GM19035 (cell line): ENCODE measurements around the gene B3GNT2.
"Not testable (repeated sequence)": the region's sequence is repeated elsewhere in the genome, so short reads cannot be mapped to it uniquely, and the experiment has no call there.

Source experiments
- ATAC-seq: cut with Tn5 transposase; IDR thresholded peaks from one replicate; pipeline ENCODE4 v1.9.1; 2021; ENCODE audit not compliant: unreplicated experiment

Gene B3GNT2

DNA sequence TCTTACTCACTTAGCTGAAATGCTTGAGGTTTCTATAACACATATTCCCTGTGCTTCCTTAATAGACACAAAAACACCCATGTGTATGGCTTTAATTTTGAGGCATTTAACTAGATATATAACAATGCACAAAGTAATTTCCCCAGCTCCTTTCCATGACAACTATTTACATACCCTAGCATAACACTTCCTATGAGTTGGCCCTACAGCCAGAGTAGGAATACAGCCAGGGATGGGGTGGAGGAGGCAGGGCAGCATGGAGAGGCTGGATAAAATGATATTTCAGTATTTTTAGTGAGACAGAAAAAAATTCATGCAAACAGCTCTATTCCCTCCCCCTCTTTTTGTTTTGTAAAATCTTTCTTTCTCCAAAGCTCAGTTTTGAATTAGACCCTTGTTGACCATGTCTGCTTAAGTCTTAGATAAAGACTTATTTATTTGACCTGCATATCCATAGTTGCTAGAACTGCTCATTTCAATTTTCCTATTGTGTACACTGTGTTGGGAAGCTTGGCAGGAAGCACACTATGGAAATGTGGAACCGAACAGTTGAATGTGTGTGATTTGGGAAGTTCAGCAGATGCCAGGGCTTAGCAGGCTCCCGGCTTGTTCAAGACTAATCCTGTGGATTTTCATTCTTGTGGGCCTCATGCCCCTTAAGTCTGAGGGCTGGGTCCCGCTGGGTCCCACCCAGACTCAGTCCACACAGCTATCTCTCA lies 11.2 kb upstream of the B3GNT2 start:
- no peak for ATAC-seq

- no peak for ATAC-seq
Measured at GRCh38 chr2:62185475-62186155, 10.3 kb upstream of the B3GNT2 start.

- ATAC-seq: no peak
Measured at GRCh38 chr2:62186156-62186905, 9.6 kb upstream of the B3GNT2 start.

DNA sequence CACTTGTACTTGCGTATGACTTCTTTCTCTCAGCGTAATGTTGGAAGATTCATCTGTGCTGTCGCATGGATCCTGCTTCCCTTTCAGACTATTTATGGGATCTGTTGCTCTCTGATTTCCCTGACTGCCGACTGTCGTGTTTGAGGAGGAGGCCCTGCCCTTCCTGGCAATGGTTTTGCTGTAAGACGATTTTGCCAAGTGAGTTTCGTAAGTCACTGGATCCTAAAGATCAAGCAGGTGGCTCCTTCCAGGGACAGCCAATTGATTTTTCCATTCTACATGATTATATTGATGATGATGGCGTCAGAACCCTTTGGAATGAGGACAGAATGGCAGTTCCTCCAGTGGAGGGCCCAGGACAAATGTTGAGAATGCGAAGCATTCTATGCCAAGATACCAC lies 8.7 kb upstream of the B3GNT2 start:
- no peak for ATAC-seq

DNA sequence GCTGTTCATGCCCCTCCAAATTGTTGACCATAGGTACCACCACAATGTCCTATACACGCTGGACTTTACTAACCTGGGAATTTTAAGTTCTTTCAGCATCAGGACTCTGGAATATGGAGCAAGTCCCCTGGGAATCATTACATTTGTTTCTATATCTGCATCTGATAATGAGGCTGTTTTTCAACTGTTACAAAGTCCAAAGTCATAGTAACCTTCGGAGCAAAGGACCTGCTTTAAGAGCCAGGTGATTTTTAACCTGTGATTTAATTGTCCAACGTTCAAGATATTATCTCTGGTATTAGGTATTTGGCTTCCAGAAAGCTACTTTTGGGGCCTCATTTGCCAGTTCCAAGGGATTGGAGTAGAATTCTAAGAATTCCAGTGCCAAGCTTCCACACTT lies 7.5 kb upstream of the B3GNT2 start:
- no peak for ATAC-seq

DNA sequence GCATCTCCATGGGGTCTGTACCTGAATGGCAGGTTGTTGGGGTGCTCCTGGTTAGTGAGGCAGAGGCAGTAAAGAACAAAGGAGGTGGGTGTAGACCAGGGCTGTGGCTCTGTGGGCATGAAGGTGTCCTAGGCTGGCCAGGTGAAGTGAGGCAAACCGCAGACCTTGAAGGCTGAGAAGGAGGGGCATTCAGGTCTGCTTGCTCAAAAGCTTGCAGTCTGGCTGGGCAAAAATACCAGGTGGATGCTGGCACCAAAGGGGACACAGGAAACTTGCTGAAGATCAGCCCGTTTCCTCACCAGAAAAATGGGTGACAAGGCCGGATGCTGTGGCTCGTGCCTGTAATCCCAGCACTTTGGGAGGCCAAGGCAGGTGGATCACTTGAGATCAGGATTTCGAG lies 6.7 kb upstream of the B3GNT2 start:
- ATAC-seq: no peak

DNA sequence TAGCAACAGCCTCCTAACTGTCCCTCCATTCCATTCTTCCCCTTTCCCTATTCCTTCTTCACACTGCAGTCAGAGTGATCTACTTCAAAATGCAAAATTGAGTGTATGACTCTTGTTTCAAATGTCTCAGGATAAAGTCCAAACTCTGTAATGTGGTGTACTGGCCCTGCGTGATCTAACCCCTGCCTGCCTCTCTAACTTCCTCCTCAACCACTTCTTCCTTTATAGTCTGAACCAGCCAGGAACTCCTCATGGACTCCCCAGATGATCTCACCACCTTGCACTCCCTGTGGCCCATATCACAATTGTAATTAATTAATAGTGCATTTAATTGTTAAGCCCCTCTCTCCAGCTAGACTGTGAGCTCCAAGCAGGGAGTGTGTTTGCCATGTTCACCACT lies 3.1 kb upstream of the B3GNT2 start:
- ATAC-seq: no peak

DNA sequence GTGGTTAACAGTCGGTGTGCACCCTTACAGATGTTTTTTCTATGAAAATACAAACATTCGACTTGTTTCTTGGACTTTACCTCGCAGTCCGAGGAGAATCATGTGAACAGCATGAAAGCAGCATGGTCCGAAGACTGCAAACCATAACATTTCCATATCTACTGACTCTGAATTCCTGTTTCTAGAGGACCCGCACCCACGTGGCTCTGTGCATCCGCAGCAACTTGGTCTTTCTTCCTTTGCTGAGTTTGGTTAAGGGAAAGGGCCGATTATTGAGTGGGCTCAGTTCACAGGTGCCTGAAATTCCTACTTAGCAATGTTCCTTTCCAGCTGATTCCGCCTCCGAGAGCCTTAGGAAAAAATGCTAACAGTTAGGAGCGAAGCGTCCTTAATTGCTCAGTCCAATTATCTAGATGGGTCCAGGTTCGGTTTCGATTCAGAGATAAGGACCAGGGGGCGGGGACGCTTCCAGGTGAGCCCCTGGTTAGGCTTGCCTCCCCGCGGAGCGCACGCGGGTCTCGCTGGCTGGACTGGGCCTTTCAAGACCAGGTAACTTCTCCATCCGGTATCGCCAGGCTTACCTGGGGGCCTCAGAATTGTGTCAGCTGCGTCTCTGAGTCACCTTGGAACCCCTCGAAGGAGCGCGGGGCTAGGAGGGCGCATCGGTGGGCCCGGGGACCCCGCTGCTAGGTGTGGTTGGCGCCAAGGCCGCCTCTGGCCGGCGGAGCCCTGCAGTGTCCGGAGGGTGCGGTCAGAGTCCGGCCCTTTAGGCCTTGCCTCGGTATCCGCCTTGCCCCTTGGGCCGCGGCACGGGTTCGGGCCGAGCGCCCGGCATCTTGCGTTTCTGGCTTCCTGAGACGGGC lies 1.1 kb upstream of the B3GNT2 start:
- ATAC-seq: no peak

- peak; percentile 24 for ATAC-seq
Measured at GRCh38 chr2:62196278-62196901, 475 bp downstream of the B3GNT2 start.

DNA sequence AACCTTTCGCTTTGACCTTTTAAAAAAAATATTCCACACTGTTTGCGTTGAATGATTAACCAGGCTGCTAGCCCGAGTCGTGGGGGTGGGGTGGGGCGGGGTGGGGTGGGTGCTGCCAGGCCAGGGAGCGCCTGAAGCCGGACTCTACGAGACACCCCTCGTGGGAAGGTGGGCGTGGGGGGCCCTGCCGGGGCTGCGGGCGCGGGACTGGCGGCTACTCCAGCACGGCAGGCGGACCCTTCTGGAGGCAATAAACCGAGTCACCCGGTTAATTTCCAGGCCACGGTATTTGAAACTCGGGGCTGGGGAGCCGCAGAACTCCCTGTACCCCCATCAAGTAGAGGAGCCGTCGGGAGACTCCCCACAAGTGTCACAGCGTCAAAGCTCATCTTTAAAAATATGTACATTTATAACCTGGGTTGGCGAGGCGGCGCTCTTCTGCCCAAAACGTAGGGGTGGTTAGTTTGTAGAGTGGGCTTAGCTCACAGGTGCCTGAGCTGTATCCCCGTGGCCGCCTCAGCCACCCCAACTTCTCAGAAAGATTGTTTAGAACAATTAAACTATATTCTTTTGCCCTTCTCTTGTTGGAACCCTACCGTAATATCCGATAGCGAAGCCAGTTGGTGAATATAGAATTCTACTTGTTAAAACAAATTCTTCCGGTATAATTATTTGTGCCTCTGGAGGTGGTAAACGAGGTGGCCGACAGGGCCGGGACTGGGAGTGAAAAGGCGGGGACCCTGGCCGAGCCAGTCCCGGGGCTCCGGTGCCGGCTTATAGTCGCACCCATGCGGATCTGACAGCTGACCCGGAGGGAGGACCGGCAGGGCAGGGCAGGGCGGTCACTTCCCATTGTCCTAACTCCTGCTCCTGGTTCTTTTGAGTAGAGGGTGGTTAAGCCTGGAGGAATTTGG lies 1.4 kb downstream of the B3GNT2 start:
- peak; percentile 24 for ATAC-seq

DNA sequence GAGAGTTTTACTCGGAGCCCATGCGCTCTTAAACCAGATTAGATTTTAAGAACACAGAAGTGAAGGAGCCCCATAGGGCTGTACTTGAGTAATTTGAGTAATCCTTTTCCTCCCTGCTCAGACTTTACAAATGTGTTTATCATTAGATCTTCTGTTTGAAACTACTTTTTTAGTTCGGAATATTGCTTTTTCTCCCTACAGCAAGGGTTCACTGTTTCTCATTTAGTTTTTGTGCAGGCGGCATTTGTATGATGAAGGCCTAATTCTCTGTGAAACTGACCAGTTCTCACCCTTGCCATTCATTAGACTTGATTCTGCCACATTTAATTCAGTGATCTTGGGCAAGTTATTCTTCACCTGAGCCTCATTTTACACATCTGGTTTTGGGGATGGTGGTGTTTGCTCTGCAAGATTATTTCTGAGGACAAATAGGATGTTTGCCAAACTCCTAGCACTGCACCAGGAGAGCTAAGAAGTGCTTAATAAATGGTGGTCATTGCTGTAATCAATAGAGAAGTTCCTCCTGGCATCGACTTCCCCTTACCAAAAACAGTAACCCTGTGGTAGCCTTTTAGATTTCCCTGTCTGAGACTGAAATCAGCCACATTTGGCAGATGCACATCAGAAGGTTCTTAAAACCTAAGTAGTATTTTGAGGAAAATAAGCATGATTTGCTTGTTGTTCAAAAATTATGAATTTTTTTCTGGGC lies 2.2 kb downstream of the B3GNT2 start:
- ATAC-seq: no peak

DNA sequence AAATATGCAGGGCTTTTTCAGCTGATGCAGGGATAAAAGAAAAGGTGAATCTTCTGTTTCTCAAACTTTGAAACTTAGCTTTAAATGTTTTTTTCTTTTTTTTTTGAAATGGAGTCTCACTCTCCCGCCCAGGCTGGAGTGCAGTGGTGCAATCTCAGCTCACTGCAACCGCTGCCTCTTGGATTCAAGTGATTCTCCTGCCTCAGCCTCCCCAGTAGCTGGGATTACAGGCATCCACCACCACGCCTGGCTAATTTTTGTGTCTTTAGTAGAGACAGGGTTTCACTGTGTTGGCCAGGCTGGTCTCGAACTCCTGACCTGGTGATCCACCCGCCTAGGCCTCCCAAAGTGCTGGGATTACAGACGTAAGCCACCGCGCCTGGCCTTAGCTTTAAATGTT lies 2.9 kb downstream of the B3GNT2 start:
- ATAC-seq: not testable (repeated sequence)

DNA sequence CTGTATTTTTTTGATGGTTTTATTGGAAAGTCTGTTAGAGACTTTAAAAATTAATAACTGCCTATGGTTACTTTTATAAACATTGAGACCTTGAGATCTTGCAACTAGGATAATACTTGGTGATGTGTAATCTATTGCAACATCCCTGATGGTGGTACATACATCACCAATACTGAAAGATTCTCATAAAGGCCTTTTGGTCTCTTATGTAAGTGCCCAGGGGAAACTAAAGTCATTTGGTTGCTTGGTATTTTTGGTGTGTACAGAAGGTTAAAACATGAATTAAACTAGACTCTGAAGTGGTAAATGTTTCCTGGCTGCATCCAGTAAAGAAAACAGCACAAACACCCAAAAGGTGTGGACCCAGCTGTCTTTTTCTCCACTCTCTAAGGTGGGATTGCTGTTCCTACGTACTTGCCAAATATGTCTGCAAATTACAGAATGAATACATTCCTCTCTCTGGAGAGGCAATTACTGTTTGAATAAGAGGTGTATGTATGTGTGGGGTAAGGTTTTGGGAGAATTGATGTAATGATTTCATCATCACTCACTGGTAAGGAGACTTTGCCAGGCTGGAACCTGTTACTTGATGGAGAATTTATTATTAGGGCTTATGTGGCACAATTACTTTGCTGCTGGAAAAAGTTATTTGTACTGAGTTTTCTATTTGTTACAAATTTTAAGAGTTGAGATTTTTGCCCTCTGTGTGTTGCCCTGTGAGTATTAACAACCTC lies 3.6 kb downstream of the B3GNT2 start:
- no peak for ATAC-seq

- no peak for ATAC-seq
Measured at GRCh38 chr2:62200291-62200841, 4.5 kb downstream of the B3GNT2 start.

- ATAC-seq: no peak
Measured at GRCh38 chr2:62200868-62201267, 5.0 kb downstream of the B3GNT2 start.

- ATAC-seq: no peak
Measured at GRCh38 chr2:62201307-62201706, 5.4 kb downstream of the B3GNT2 start.

DNA sequence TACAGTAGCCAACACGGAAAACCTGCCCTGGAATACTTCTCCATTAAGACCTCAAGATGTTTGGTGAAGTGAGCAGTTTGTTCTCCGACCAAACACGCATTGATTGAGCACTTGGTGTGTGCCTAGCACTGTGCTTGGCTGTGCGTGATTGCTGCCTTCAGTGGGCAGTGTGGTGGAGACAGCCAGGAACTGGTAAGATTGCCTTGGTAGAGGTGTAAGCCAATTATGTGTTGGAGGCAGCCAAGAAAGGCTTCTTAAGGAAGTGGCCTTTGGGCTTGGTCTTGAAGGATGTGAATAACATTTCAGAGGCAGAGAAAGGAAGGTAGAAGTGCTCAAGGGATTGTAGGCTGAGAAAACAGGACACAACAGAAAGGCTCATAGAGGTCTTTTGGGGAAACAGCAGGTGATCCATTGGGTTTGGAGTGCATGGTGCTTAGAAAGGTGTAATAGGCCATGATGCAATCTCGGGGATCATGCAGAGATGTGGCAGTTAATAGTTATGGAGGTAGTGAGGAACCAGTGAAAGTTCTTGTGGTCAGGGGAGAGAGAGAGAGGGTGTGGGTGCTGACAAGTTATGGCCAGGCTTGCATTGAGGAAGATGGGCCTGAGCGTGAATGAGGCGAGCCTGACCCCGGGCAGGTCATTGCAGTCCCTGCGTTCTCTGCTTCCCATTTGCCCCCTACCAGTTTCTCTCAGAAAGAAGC lies 6.3 kb downstream of the B3GNT2 start:
- no peak for ATAC-seq
